CD4-positive, CD25-positive, alpha-beta regulatory T cell (primary cell): ENCODE data around the gene DST. TPM values are rescaled to one million over a fixed set of nuclear protein-coding genes. Genes with fewer than 3 reads are reported as not detected.

Source experiments
- ATAC-seq, 2 donors: fragments of 150-1000 bp; cut with Tn5 transposase; one replicate each; pipeline ENCODE4 v1.10.0; 2021; ENCODE audit warnings: low read depth in 2 of 2, moderate number of reproducible peaks in 2 of 2, moderate library complexity in 1 of 2
- DNase-seq, 3 donors: peaks; one replicate each; pipeline versions ENCODE4 v3.0.0 to v3.0.0-alpha.2; 2012 to 2022; ENCODE audit warnings: mixed read lengths in 1 of 3
- H3K27ac ChIP-seq: one replicate; pipeline ENCODE4 v1.7.0; 2013; ENCODE audit warnings: mild to moderate bottlenecking, low read length; ENCODE audit not compliant: insufficient read depth, poor library complexity, severe bottlenecking
- H3K27me3 ChIP-seq: one replicate; pipeline ENCODE4 v1.7.0; 2013; ENCODE audit warnings: low read length; ENCODE audit not compliant: control insufficient read depth, insufficient read depth
- H3K36me3 ChIP-seq: one replicate; pipeline ENCODE4 v1.7.0; 2013; ENCODE audit warnings: mild to moderate bottlenecking, low read length, moderate library complexity; ENCODE audit not compliant: control insufficient read depth, insufficient read depth
- H3K4me1 ChIP-seq: 2 replicates; pipeline ENCODE4 v1.7.0; 2013; ENCODE audit warnings: mild to moderate bottlenecking, low read length; ENCODE audit not compliant: insufficient read depth, control insufficient read depth, poor library complexity, severe bottlenecking
- H3K4me3 ChIP-seq: one replicate; pipeline ENCODE4 v1.7.0; 2013; ENCODE audit warnings: low read depth, mild to moderate bottlenecking, low read length, moderate library complexity
- H3K9me3 ChIP-seq, 2 experiments: 1 replicate in 1 of 2; 2 replicates in 1 of 2; pipeline ENCODE4 v1.7.0; 2013; ENCODE audit warnings: low read length in 2 of 2, mild to moderate bottlenecking in 1 of 2, moderate library complexity in 1 of 2; ENCODE audit not compliant: control insufficient read depth in 2 of 2
- H3K27ac Mint-ChIP-seq, 3 donors: one replicate each; pipeline ENCODE4 v1.8.0; 2020 to 2022; ENCODE audit warnings: mild to moderate bottlenecking in 3 of 3, mixed read lengths in 3 of 3, moderate library complexity in 2 of 3
- H3K27me3 Mint-ChIP-seq: one replicate; pipeline ENCODE4 v1.8.0; 2022; ENCODE audit warnings: mild to moderate bottlenecking, mixed read lengths
- H3K36me3 Mint-ChIP-seq: one replicate; pipeline ENCODE4 v1.8.0; 2020; ENCODE audit warnings: mixed read lengths
- H3K4me1 Mint-ChIP-seq, 4 donors: one replicate each; pipeline ENCODE4 v1.8.0; 2020 to 2022; ENCODE audit warnings: mixed read lengths in 4 of 4, mild to moderate bottlenecking in 1 of 4
- H3K4me3 Mint-ChIP-seq, 4 donors: one replicate each; pipeline ENCODE4 v1.8.0; 2020 to 2022; ENCODE audit warnings: mild to moderate bottlenecking in 4 of 4, mixed read lengths in 4 of 4, moderate library complexity in 3 of 4
- H3K9me3 Mint-ChIP-seq, 7 donors: one replicate each; pipeline ENCODE4 v1.8.0; 2020 to 2022; ENCODE audit warnings: mixed read lengths in 7 of 7, mild to moderate bottlenecking in 3 of 7, moderate library complexity in 2 of 7
- polyA plus RNA-seq, 4 donors: library from polyadenylated mRNA; unstranded; fragments of 300-500 nt; fragmentation: Illumina TruSeq; gene quantifications; one replicate each; pipeline ENCODE4 v1.2.3, GENCODE V29; 2021
- total RNA-seq: library from RNA; stranded (reverse); gene quantifications from one replicate; pipeline ENCODE4 v1.2.3, GENCODE V29; 2022

Gene DST
- total and polyA plus RNA-seq, 5 donors from 2014 or later = 0.30 to 3.8 (median 1.2) TPM; not detected in 2

DNA sequence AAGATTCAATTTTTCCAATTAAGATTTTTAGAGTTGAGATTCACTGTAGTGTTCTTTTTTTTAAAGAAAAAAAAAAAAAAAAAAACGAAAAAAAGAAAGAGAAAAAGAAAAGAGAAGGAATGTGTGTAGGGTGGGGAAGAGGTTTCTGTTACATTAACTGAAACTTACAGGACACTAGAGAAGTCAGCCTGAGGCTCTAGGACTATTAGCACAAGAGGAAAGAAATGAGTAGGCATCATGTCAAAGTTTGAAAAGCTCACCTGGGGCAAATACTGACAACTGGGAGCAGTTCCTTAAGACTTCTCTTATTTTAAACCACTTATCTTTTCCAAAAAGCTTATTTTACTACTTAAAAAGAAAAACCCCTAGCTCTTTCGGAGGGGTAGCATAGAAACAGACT lies 185.9 kb downstream of the DST start:
- no peak overlapping the region for H3K27ac ChIP-seq
- no peak overlapping the region for H3K4me3 ChIP-seq
- H3K27ac Mint-ChIP-seq = no peak overlapping the region
- H3K4me3 Mint-ChIP-seq = no peak overlapping the region
- no peaks in the 10 kb centered on the region for H3K9me3 ChIP-seq
- H3K36me3 Mint-ChIP-seq = no peaks in the 10 kb centered on the region
- H3K4me1 ChIP-seq = no peaks in the 10 kb centered on the region
- no peak for DNase-seq
- no peaks in the 10 kb centered on the region for H3K9me3 Mint-ChIP-seq
- H3K36me3 ChIP-seq = no peaks in the 10 kb centered on the region
- no peaks in the 10 kb centered on the region for H3K27me3 Mint-ChIP-seq
- H3K4me1 Mint-ChIP-seq = peaks cover 0 to 22% (median 0%) of the 10 kb centered on the region in 4 donors
- H3K27me3 ChIP-seq = no peaks in the 10 kb centered on the region
- ATAC-seq = no peak

DNA sequence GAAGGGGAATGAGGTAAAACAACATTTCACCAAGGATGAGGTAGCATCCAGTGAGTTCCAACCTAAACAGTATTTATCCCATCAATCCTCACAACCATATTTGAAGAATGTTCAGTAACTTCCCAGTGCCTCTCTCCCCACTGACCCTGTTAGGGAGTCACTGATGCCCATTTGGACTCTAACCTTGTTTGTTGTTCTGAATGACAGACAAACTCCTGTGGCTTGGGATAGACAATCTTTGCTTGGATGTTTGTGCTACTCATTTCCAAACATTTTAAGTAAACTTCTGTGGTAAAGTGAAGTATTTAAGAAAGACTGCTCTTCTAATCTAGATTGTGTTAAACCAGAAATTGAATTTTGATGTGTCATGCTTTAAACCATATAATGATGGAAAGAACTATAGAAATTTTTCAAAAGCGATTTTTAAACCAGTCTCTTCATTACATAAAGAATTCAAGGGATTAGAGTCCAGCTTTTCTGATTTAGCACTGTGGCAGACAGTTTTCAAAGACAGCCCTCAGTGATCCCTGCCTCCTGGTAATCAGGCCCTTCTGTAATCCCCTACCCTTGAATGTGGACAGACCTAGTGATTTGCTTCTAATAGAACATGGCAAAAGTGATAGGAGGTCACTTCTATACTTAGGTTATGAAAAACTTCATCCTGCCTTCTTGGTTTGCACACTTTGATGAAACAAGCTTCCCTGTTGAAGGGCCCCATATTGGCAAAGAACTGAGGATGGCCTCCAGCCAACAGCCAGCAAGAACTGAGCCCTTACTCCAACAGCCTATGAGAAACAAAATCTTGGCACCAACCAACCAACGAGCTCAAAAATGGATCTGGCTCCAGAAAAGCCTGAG lies 191.6 kb downstream of the DST start:
- Histone ChIP-seq H3K9me3 (no peaks in the 10 kb centered on the region), H3K4me3 (no peak overlapping the region), H3K27ac (no peak overlapping the region), H3K36me3 (no peaks in the 10 kb centered on the region), H3K27me3 (no peaks in the 10 kb centered on the region), H3K4me1 (no peaks in the 10 kb centered on the region)
- H3K4me1 Mint-ChIP-seq = no peaks in the 10 kb centered on the region
- H3K4me3 Mint-ChIP-seq = no peak overlapping the region
- no peak for DNase-seq
- no peaks in the 10 kb centered on the region for H3K9me3 Mint-ChIP-seq
- no peaks in the 10 kb centered on the region for H3K36me3 Mint-ChIP-seq
- no peak overlapping the region for H3K27ac Mint-ChIP-seq
- no peak for ATAC-seq
- H3K27me3 Mint-ChIP-seq = no peaks in the 10 kb centered on the region

DNA sequence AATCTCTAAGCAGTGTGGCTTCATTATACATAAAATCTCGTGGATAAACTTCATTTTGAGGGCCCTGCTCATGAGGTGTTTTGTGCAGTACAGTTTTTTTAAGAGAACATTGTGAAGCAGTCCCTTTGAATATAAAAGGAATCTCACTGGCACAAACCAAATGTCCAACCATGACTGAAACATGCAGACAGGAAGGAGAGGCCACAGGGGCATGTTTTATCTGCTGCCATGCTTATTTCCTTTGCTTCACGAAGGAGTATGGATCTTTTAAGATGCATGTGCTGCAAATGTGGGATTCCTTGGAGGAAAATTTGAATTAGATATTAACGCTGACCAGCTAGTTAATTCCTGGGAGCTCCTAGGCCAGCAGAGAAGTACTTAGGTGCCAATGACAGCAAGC lies 192.3 kb downstream of the DST start:
- Histone ChIP-seq H3K4me1 (no peaks in the 10 kb centered on the region), H3K36me3 (no peaks in the 10 kb centered on the region), H3K27ac (no peak overlapping the region), H3K4me3 (no peak overlapping the region), H3K9me3 (no peaks in the 10 kb centered on the region), H3K27me3 (no peaks in the 10 kb centered on the region)
- Mint-ChIP-seq H3K27ac (no peak overlapping the region), H3K9me3 (no peaks in the 10 kb centered on the region), H3K27me3 (no peaks in the 10 kb centered on the region), H3K4me1 (no peaks in the 10 kb centered on the region), H3K4me3 (no peak overlapping the region), H3K36me3 (no peaks in the 10 kb centered on the region)
- DNase-seq = no peak
- no peak for ATAC-seq

DNA sequence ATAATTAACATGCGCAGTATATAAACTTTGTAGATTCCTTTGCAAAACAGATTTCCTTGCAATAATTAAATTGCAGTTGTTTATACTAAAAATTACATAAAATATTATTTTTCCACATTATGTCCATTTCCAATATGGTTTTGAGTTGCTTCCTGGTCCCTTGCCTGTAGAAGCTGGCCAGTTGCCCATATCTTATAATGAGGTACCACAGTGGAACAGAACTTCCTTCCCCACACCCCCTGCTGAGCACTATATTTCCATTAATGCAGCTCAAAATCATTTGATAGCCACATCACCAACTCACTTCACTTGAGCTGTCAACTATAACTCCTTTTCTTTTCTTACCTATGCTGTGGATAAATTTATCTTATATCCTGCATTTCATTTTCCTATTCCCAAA lies 194.6 kb downstream of the DST start:
- no peak overlapping the region for H3K4me3 ChIP-seq
- no peaks in the 10 kb centered on the region for H3K9me3 ChIP-seq
- no peaks in the 10 kb centered on the region for H3K27me3 ChIP-seq
- Mint-ChIP-seq H3K9me3 (peaks cover 0 to 6% (median 0%) of the 10 kb centered on the region in 7 donors), H3K4me3 (no peak overlapping the region), H3K4me1 (no peaks in the 10 kb centered on the region), H3K27ac (no peak overlapping the region), H3K27me3 (no peaks in the 10 kb centered on the region), H3K36me3 (no peaks in the 10 kb centered on the region)
- DNase-seq = no peak
- no peaks in the 10 kb centered on the region for H3K4me1 ChIP-seq
- no peak for ATAC-seq
- H3K27ac ChIP-seq = no peak overlapping the region
- no peaks in the 10 kb centered on the region for H3K36me3 ChIP-seq

DNA sequence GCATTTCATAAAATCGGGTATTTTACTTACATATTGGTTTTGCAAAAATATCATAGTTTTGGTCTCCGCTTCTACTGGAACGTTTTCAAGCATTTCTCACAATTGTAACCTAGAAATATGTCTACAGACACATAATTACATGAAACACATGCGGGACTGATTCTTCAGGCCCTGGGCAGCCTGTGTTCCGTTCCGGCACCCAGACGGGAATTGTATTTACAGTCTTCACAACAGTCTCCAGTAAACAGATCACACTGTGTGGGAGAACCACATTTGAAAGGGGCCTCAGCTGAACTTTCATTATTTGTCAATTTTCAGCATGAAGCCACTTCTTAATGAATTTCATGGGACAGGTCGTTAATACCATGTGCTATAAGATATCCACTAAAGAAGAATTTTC lies 196.9 kb downstream of the DST start:
- ATAC-seq (no peak), DNase-seq (no peak)
- H3K4me1 Mint-ChIP-seq = no peaks in the 10 kb centered on the region
- peaks cover 0 to 6% (median 0%) of the 10 kb centered on the region in 7 donors for H3K9me3 Mint-ChIP-seq
- H3K4me1 ChIP-seq = no peaks in the 10 kb centered on the region
- H3K27me3 ChIP-seq = no peaks in the 10 kb centered on the region
- H3K27me3 Mint-ChIP-seq = no peaks in the 10 kb centered on the region
- no peak overlapping the region for H3K27ac ChIP-seq
- H3K4me3 ChIP-seq = no peak overlapping the region
- no peak overlapping the region for H3K27ac Mint-ChIP-seq
- no peaks in the 10 kb centered on the region for H3K9me3 ChIP-seq
- H3K4me3 Mint-ChIP-seq = no peak overlapping the region
- no peaks in the 10 kb centered on the region for H3K36me3 Mint-ChIP-seq
- no peaks in the 10 kb centered on the region for H3K36me3 ChIP-seq

DNA sequence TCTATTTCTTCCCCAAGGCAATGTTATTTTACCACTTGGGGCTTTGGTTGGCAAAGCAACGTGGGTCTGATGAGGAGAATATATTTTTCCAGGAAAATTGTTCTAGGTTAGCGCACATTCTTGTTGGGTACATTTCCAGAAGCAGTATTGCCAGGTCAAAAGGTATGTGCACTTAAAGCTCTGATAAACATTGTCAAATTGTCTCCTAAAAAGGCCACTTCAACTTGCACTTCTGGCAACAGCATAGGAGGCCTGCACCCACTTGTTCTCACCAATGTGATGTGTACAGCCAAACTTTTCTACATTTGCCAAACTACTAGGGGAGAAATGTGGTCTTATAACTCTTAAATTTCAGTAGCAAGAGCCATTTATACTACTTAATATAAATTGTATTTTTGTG lies 197.8 kb downstream of the DST start:
- H3K27ac Mint-ChIP-seq = no peak overlapping the region
- H3K4me1 Mint-ChIP-seq = no peaks in the 10 kb centered on the region
- H3K4me3 Mint-ChIP-seq = no peak overlapping the region
- no peaks in the 10 kb centered on the region for H3K36me3 Mint-ChIP-seq
- no peaks in the 10 kb centered on the region for H3K9me3 ChIP-seq
- no peak for ATAC-seq
- H3K27me3 Mint-ChIP-seq = no peaks in the 10 kb centered on the region
- no peak overlapping the region for H3K4me3 ChIP-seq
- H3K9me3 Mint-ChIP-seq = peaks cover 0 to 6% (median 0%) of the 10 kb centered on the region in 7 donors
- H3K36me3 ChIP-seq = no peaks in the 10 kb centered on the region
- H3K4me1 ChIP-seq = no peaks in the 10 kb centered on the region
- no peak for DNase-seq
- H3K27ac ChIP-seq = no peak overlapping the region
- no peaks in the 10 kb centered on the region for H3K27me3 ChIP-seq

DNA sequence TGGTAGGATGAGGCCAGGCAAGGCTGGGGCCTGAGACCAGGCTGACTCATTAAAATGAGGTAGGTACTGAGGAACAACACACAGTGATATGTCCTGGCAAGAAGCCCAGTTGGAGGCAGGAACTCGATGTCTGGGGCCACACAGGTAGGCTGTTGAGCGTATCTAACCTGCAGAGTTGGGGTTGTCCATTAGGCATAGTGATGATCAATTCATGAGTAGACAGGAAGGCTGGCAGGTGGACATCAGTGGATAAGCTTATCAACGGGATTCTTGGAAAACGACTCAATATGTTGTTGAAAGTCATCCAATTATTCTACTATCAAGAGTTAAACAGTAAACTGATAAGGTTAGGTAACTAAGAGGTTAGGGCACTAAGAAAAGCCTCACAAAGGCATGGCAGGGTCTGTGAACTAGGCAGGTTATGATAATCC lies 202.1 kb downstream of the DST start:
- Mint-ChIP-seq H3K27me3 (no peaks in the 10 kb centered on the region), H3K9me3 (peaks cover 0 to 7% (median 0%) of the 10 kb centered on the region in 7 donors), H3K27ac (no peak overlapping the region), H3K36me3 (no peaks in the 10 kb centered on the region), H3K4me1 (no peaks in the 10 kb centered on the region), H3K4me3 (no peak overlapping the region)
- no peak overlapping the region for H3K27ac ChIP-seq
- no peaks in the 10 kb centered on the region for H3K9me3 ChIP-seq
- H3K27me3 ChIP-seq = no peaks in the 10 kb centered on the region
- ATAC-seq = no peak
- DNase-seq = no peak
- H3K4me3 ChIP-seq = no peak overlapping the region
- H3K36me3 ChIP-seq = no peaks in the 10 kb centered on the region
- no peaks in the 10 kb centered on the region for H3K4me1 ChIP-seq
